BLaER1 treated with 17β-estradiol and CSF1 and Interleukin-3, amounts not matched to agents 10 nM and 100 nM (cell line): ENCODE data around the gene GDF7.

Source experiments
- H3K27ac ChIP-seq, 11 experiments: shearing (Covaris generic); formaldehyde crosslinking; 2 replicates each; pipeline ENCODE4 v1.8.1; 2022
- H3K27me3 ChIP-seq, 11 experiments: shearing (Covaris generic); formaldehyde crosslinking; 2 replicates each; pipeline ENCODE4 v1.8.1; 2022
- H3K36me3 ChIP-seq, 11 experiments: shearing (Covaris generic); formaldehyde crosslinking; 2 replicates each; pipeline ENCODE4 v1.8.1; 2022
- H3K4me1 ChIP-seq, 10 experiments: shearing (Covaris generic); formaldehyde crosslinking; 2 replicates each; pipeline ENCODE4 v1.8.1; 2022
- H3K4me2 ChIP-seq, 11 experiments: shearing (Covaris generic); formaldehyde crosslinking; 2 replicates each; pipeline ENCODE4 v1.8.1; 2022
- H3K4me3 ChIP-seq, 10 experiments: shearing (Covaris generic); formaldehyde crosslinking; 2 replicates each; pipeline ENCODE4 v1.8.1; 2022
- H3K9ac ChIP-seq, 11 experiments: shearing (Covaris generic); formaldehyde crosslinking; 2 replicates each; pipeline ENCODE4 v1.8.1; 2022
- H3K9me3 ChIP-seq, 11 experiments: shearing (Covaris generic); formaldehyde crosslinking; replicated peaks in 1 of 11; 2 replicates each; pipeline ENCODE4 v1.8.1; 2022
- H4K20me1 ChIP-seq, 11 experiments: shearing (Covaris generic); formaldehyde crosslinking; 2 replicates each; pipeline ENCODE4 v1.8.1; 2022
- Cebpa-rat ChIP-seq, 11 experiments: shearing (Covaris generic); IDR thresholded peaks; 2 replicates each; pipeline ENCODE4 v1.8.1; 2022

Gene GDF7

DNA sequence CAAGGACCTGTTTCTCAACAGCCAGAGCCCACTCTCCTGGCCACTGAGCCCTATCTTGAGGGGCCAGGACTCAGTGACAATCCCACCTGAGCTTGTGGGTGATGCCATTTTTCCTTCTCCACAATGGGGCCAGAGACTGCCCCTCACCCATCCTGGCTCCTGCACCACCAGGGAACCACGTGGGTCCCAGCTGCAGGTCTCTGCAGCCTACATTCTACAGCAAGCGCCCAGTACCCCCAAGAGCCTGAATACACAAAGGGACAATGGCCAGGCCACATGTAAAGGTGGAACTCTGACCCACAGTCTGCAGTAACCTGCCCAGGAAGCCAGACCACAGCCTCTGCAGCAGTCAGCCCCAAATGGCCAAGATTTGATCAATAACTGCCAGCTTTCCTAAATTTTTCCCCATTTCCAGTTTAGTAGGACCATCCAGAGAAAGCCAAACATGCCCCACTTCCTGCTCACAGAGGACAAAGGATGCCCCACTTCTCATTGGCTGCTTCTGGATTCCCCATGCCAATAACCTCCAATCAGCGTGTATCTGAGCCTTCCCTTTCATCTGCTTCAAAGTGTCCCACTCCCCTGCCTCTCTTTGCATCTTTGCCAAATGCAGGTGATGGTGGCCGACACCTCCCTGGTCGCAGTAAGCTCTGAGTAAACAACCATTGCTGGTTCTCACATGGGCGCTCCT is 35.2 kb upstream of the GDF7 start:
- H4K20me1 ChIP-seq = peaks cover 4 to 95% (median 13%) of the 10 kb centered on the region in 11 experiments; a peak in 16 of 22 replicates
- no peak for TF ChIP-seq Cebpa-rat (IDR thresholded peaks at IDR 0.05)
- H3K36me3 ChIP-seq = peaks cover 0 to 82% (median 0%) of the 10 kb centered on the region in 11 experiments; a peak in 5 of 22 replicates
- H3K9me3 ChIP-seq = no peaks in the 10 kb centered on the region
- H3K4me2 ChIP-seq = peak overlapping the region in 2 of 11 experiments; percentile 8 to 80; a peak in 1 of 22 replicates
- H3K27ac ChIP-seq = no peak overlapping the region
- H3K4me3 ChIP-seq = no peak overlapping the region
- H3K4me1 ChIP-seq = peaks cover 27 to 64% (median 40%) of the 10 kb centered on the region in 10 experiments
- no peaks in the 10 kb centered on the region for H3K27me3 ChIP-seq
- no peak overlapping the region for H3K9ac ChIP-seq

- H3K36me3 ChIP-seq = peaks cover 0 to 85% (median 0%) of the 10 kb centered on the region in 11 experiments; a peak in 5 of 22 replicates
- H3K4me2 ChIP-seq = peak overlapping the region in 6 of 11 experiments; percentile 74 to 80 (median 79); a peak in 8 of 22 replicates
- H3K4me1 ChIP-seq = peaks cover 24 to 57% (median 33%) of the 10 kb centered on the region in 10 experiments
Observed at GRCh38 chr2:20632446-20632990, 34.4 kb upstream of the GDF7 start.

GRCh38 chr2:20633001-20633400 is 33.9 kb upstream of the GDF7 start:
- TF ChIP-seq Cebpa-rat (IDR thresholded peaks at IDR 0.05) = no peak

More at GRCh38 chr2:20632446-20632990, 34.4 kb upstream of the GDF7 start:
- Histone ChIP-seq H3K9ac (no peak overlapping the region), H3K27me3 (no peaks in the 10 kb centered on the region), H3K4me3 (no peak overlapping the region), H3K9me3 (no peaks in the 10 kb centered on the region), H3K27ac (no peak overlapping the region), H4K20me1 (peaks cover 0 to 91% (median 8%) of the 10 kb centered on the region in 11 experiments; a peak in 12 of 22 replicates)
- no peak for TF ChIP-seq Cebpa-rat (IDR thresholded peaks at IDR 0.05)

DNA sequence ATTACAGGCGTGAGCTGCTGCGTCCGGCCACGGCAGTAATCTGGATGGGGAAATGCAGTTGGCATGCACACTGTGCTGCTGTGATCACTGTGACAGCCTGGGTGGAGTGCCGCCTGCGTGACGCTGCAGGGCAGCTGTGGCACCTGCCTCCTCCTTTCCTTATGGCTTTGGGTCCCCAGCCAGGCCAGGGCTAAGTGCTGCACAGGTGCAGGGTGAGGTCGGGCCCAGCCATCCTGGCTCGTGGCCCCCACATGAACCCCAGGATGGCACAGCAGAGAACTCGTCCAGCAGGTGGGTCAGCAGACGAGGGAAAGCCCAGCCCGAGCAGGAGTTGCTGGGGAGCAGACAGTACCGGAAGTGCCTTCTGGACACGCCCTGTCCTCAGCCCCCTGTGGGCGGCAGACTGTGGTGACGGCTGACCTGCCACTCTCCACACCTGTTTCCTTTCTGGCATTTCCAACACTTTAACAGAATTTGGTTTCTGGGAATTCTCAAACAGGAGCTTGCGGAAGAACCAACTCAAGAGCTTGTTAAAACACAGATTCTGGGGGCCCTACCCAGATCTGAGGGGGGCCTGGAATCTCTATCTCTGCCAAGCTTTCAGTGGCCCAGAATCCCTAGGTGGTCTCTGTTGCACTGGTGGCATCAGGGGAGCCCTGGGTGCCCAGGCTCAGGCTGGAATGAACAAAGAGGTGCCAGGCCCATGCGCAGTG is 33.0 kb upstream of the GDF7 start:
- Histone ChIP-seq H3K9me3 (no peaks in the 10 kb centered on the region), H3K4me3 (no peak overlapping the region), H3K27me3 (no peaks in the 10 kb centered on the region), H3K27ac (no peak overlapping the region), H4K20me1 (peaks cover 0 to 90% (median 8%) of the 10 kb centered on the region in 11 experiments; a peak in 13 of 22 replicates), H3K36me3 (peaks cover 0 to 95% (median 7%) of the 10 kb centered on the region in 11 experiments; a peak in 11 of 22 replicates), H3K4me2 (peak overlapping the region; percentile 63 to 81 (median 79)), H3K4me1 (peaks cover 17 to 59% (median 34%) of the 10 kb centered on the region in 10 experiments), H3K9ac (peak overlapping the region in 7 of 11 experiments; percentile 23 to 57 (median 29); a peak in 7 of 22 replicates)
- TF ChIP-seq Cebpa-rat (IDR thresholded peaks at IDR 0.05) = no peak

More at GRCh38 chr2:20633001-20633400, 33.9 kb upstream of the GDF7 start:
- Histone ChIP-seq H3K27me3 (no peaks in the 10 kb centered on the region), H3K27ac (no peak overlapping the region), H3K4me3 (no peak overlapping the region), H3K9ac (0 out of 22 replicates have a peak overlapping the region, but pooled peaks of 1 of the 11 experiments have one; percentile 10), H3K36me3 (peaks cover 0 to 90% (median 4%) of the 10 kb centered on the region in 11 experiments; a peak in 10 of 22 replicates), H3K4me2 (peak overlapping the region in 7 of 11 experiments; percentile 74 to 81 (median 79); a peak in 9 of 22 replicates), H4K20me1 (peaks cover 0 to 90% (median 8%) of the 10 kb centered on the region in 11 experiments; a peak in 12 of 22 replicates), H3K9me3 (no peaks in the 10 kb centered on the region), H3K4me1 (peaks cover 21 to 53% (median 29%) of the 10 kb centered on the region in 10 experiments)

DNA sequence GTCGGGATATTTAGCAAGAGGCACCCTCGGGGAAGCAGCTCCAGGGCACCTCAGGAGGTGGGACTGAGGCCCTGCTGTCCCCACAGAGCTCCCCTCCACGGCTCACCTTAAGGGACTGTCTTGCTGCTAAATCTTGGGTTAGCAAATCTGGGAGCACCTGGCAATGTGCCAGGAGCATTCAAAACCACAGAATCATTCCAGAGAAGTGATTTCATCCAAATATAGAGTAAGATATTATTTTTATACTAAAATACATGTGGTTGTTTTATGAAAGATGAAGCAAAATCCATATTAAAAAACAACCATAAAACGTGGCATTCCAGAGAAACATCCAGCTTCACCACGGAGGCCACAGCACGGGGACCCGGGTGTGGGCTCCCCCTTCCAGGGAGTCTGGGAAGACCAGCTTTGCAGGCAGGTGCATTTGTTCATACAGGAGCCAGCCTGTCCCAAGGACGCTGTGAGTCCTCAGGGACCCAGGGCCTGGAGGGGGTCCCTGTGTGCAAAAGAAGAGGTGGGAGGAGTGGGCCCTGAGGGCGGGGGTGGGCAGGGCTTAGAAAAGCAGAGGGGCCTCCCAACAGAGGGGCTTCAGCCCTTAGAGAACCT is 32.3 kb upstream of the GDF7 start:
- Histone ChIP-seq H3K27me3 (no peaks in the 10 kb centered on the region), H4K20me1 (peaks cover 0 to 87% (median 9%) of the 10 kb centered on the region in 11 experiments; a peak in 13 of 22 replicates), H3K27ac (no peak overlapping the region), H3K9me3 (no peaks in the 10 kb centered on the region), H3K4me3 (no peak overlapping the region), H3K4me2 (peak overlapping the region; percentile 63 to 81 (median 79)), H3K4me1 (peaks cover 17 to 59% (median 34%) of the 10 kb centered on the region in 10 experiments), H3K9ac (peak overlapping the region in 7 of 11 experiments; percentile 23 to 57 (median 29); a peak in 7 of 22 replicates), H3K36me3 (peaks cover 0 to 95% (median 7%) of the 10 kb centered on the region in 11 experiments; a peak in 11 of 22 replicates)
- TF ChIP-seq Cebpa-rat (IDR thresholded peaks at IDR 0.05) = no peak

GRCh38 chr2:20635113-20635510 is 31.8 kb upstream of the GDF7 start:
- Histone ChIP-seq H4K20me1 (peaks cover 0 to 87% (median 14%) of the 10 kb centered on the region in 11 experiments; a peak in 12 of 22 replicates), H3K4me3 (no peak overlapping the region), H3K9ac (0 out of 22 replicates have a peak overlapping the region, but pooled peaks of 2 of the 11 experiments have one; percentile 10 to 25), H3K9me3 (no peaks in the 10 kb centered on the region), H3K4me2 (peak overlapping the region in 10 of 11 experiments; percentile 63 to 81 (median 79); a peak in 13 of 22 replicates), H3K27me3 (no peaks in the 10 kb centered on the region), H3K36me3 (peaks cover 0 to 95% (median 7%) of the 10 kb centered on the region in 11 experiments; a peak in 13 of 22 replicates), H3K27ac (no peak overlapping the region), H3K4me1 (peaks cover 17 to 60% (median 34%) of the 10 kb centered on the region in 10 experiments)
- TF ChIP-seq Cebpa-rat (IDR thresholded peaks at IDR 0.05) = no peak

DNA sequence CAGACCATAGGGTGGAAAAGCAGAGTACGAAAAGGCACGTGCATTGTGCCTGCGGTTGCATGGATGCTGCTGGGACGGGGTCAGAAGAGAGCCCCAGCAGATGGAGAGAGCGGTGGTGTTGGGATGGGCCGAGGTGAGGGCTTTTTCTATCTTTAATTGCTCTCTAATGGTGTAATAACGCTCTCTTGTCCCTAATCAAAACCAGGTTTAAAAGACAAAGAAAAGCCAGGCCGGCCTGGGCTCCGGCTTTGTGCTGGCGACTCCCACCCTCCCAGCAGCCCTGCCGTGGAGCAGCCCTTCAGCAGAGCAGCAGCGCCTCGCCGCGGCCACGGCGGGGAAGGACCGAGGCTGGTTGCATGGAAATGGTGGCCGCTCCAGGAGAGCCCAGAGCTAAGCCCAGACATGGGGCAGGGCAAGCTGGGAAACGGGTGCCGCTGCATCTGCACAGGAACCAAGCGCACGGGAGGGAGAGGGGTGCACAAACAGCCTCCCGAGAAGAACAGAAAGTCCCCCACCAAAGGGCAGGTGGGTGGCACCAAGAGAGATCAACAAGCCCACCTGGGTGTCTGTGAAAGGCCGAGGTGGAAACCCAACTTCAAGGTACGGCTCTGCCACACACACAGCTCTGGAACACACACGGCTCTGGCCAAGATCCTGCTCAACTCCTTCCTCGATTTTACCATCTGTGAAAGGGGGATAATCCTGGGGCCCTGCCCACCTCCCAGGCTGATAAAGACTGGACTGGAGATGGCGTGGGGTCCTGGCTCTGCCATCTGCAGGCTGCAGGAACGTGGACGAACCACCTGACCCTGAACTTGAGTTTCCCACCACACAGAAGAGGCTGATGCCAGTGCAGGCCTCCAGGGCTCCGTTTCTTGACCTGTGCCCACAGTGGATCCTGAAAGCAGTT is 31.0 kb upstream of the GDF7 start:
- Histone ChIP-seq H3K36me3 (peaks cover 0 to 95% (median 11%) of the 10 kb centered on the region in 11 experiments; a peak in 13 of 22 replicates), H3K27ac (no peak overlapping the region), H4K20me1 (peaks cover 3 to 87% (median 19%) of the 10 kb centered on the region in 11 experiments; a peak in 14 of 22 replicates), H3K4me3 (no peak overlapping the region), H3K9me3 (no peaks in the 10 kb centered on the region), H3K9ac (peak overlapping the region in 3 of 11 experiments; percentile 10 to 46 (median 22); a peak in 3 of 22 replicates), H3K4me1 (peaks cover 17 to 68% (median 41%) of the 10 kb centered on the region in 10 experiments), H3K4me2 (peak overlapping the region in 9 of 11 experiments; percentile 14 to 80 (median 37); a peak in 14 of 22 replicates), H3K27me3 (no peaks in the 10 kb centered on the region)
- no peak for TF ChIP-seq Cebpa-rat (IDR thresholded peaks at IDR 0.05)
